ENCODE data around the gene DEF6. TPM values are rescaled to one million over a fixed set of nuclear protein-coding genes. Genes with fewer than 3 reads are reported as not detected.
A peak's percentile ranks its signal among the peaks of the same experiment; 100 is the strongest.

Gene DEF6
- total RNA-seq, 1 donor from 2014 or later, result 0.17 TPM

- Histone ChIP-seq H3K4me3 (peak within 1 kb of the TSS; percentile 76), H3K27me3 (no peaks in the 10 kb centered on the region), H3K9ac (peak within 1 kb of the TSS; percentile 55), H3K27ac (peak within 1 kb of the TSS; percentile 82), H3K79me2 (ENCODE audit: low read depth) (peaks cover 49% of the 10 kb centered on the region), H3K36me3 (no peaks in the 10 kb centered on the region), H2AFZ (replicated peaks) (peak within 1 kb of the TSS; percentile 69), H3K4me1 (peaks cover 28% of the 10 kb centered on the region), H3K9me3 (ENCODE audit: low read depth) (no peaks in the 10 kb centered on the region), H4K20me1 (ENCODE audit: low read depth) (peaks cover 8% of the 10 kb centered on the region), H3K4me2 (peak within 1 kb of the TSS; percentile 87), H3F3A (ENCODE audit: low read depth) (peaks cover 24% of the 10 kb centered on the region)
- Mint-ChIP-seq H3K9me3 (no peaks in the 10 kb centered on the region), H3K4me3 (peak within 1 kb of the TSS; percentile 95), H3K36me3 (peaks cover 3% of the 10 kb centered on the region), H3K4me1 (peaks cover 30% of the 10 kb centered on the region), H3K27me3 (ENCODE audit: insufficient read depth, low read depth) (no peaks in the 10 kb centered on the region), H3K27ac (peak within 1 kb of the TSS; percentile 88)
- DNase-seq (ENCODE audit: low spot score), result peak; percentile 99
- TF ChIP-seq EZH2 (IDR thresholded peaks at IDR 0.05), result no peak
- TF ChIP-seq CTCF (IDR thresholded peaks at IDR 0.05), result no peak
- TF ChIP-seq EZH2phosphoT487 (IDR thresholded peaks at IDR 0.05), result no peak
Observed at GRCh38 chr6:35259194-35259947, 38.2 kb upstream of the DEF6 start, which contains the start of gene ZNF76. ZNF76 (plus strand) TSS chr6:35259735; CDS start chr6:35281152, 21,417 bp downstream.

- Histone ChIP-seq H4K20me1 (ENCODE audit: low read depth) (peaks cover 8% of the 10 kb centered on the region), H3K4me2 (peak overlapping the region; percentile 87), H3F3A (ENCODE audit: low read depth) (peaks cover 24% of the 10 kb centered on the region), H2AFZ (replicated peaks) (no peak overlapping the region), H3K9ac (peak overlapping the region; percentile 53), H3K9me3 (ENCODE audit: low read depth) (no peaks in the 10 kb centered on the region), H3K4me3 (peak overlapping the region; percentile 76), H3K27ac (peak overlapping the region; percentile 82), H3K36me3 (no peaks in the 10 kb centered on the region), H3K79me2 (ENCODE audit: low read depth) (peaks cover 48% of the 10 kb centered on the region), H3K27me3 (no peaks in the 10 kb centered on the region), H3K4me1 (peaks cover 28% of the 10 kb centered on the region)
- DNase-seq (ENCODE audit: low spot score), result no peak
- no peaks in the 10 kb centered on the region for H3K27me3 Mint-ChIP-seq (ENCODE audit: insufficient read depth, low read depth)
- H3K36me3 Mint-ChIP-seq, result peaks cover 3% of the 10 kb centered on the region
- TF ChIP-seq EZH2 (IDR thresholded peaks at IDR 0.05) (no peak), CTCF (IDR thresholded peaks at IDR 0.05) (no peak), EZH2phosphoT487 (IDR thresholded peaks at IDR 0.05) (no peak)
- H3K9me3 Mint-ChIP-seq, result no peaks in the 10 kb centered on the region
- H3K27ac Mint-ChIP-seq, result peak overlapping the region; percentile 70
- H3K4me3 Mint-ChIP-seq, result peak overlapping the region; percentile 95
- peaks cover 30% of the 10 kb centered on the region for H3K4me1 Mint-ChIP-seq
Observed at GRCh38 chr6:35259948-35260590, 37.5 kb upstream of the DEF6 start.

- Mint-ChIP-seq H3K27ac (peak overlapping the region; percentile 7), H3K27me3 (ENCODE audit: insufficient read depth, low read depth) (no peaks in the 10 kb centered on the region), H3K4me3 (peak overlapping the region; percentile 95), H3K4me1 (peaks cover 28% of the 10 kb centered on the region), H3K9me3 (no peaks in the 10 kb centered on the region), H3K36me3 (peaks cover 3% of the 10 kb centered on the region)
- peaks cover 24% of the 10 kb centered on the region for H3F3A ChIP-seq (ENCODE audit: low read depth)
- no peaks in the 10 kb centered on the region for H3K9me3 ChIP-seq (ENCODE audit: low read depth)
- no peak overlapping the region for H3K27ac ChIP-seq
- no peaks in the 10 kb centered on the region for H3K36me3 ChIP-seq
- peak overlapping the region; percentile 87 for H3K4me2 ChIP-seq
- H3K27me3 ChIP-seq, result no peaks in the 10 kb centered on the region
- H4K20me1 ChIP-seq (ENCODE audit: low read depth), result peaks cover 8% of the 10 kb centered on the region
- no peak for TF ChIP-seq EZH2phosphoT487 (IDR thresholded peaks at IDR 0.05)
- H3K79me2 ChIP-seq (ENCODE audit: low read depth), result peaks cover 40% of the 10 kb centered on the region
- no peak for DNase-seq (ENCODE audit: low spot score)
- no peak overlapping the region for H2AFZ ChIP-seq (replicated peaks)
- H3K4me3 ChIP-seq, result peak overlapping the region; percentile 76
- H3K4me1 ChIP-seq, result peaks cover 28% of the 10 kb centered on the region
- H3K9ac ChIP-seq, result peak overlapping the region; percentile 53
Observed at GRCh38 chr6:35260591-35261570, 36.7 kb upstream of the DEF6 start.

Data from neural progenitor cell (in vitro differentiated cells).